WTC11 (cell line): ENCODE data around the gene CIC. TPM values are rescaled to one million over a fixed set of nuclear protein-coding genes. Genes with fewer than 3 reads are reported as not detected.

Experiments
- ATAC-seq: fragments of 200-7000 bp; cut with Tn5 transposase; 2 replicates; pipeline ENCODE4 v1.10.0; 2021; ENCODE audit warnings: mild to moderate bottlenecking, moderate library complexity
- CTCF ChIA-PET: fragments of 300-600 bp; sonication (Branson Sonifier 250); formaldehyde crosslinking; loops from one replicate; lab custom pipeline; 2021; ENCODE audit warnings: antibody characterized with exemption; lab: Charles Lee
- POLR2A ChIA-PET: fragments of 350-600 bp; sonication (Branson Sonifier 250); formaldehyde crosslinking; loops from one replicate; lab custom pipeline; 2021; ENCODE audit warnings: antibody characterized with exemption; lab: Charles Lee
- DNase-seq: peaks from one replicate; pipeline ENCODE4 v3.0.0; 2021; ENCODE audit warnings: low spot score
- H3K27ac Mint-ChIP-seq: 2 replicates; pipeline ENCODE4 v1.8.0; 2021; ENCODE audit warnings: mixed read lengths
- H3K27me3 Mint-ChIP-seq: 2 replicates; pipeline ENCODE4 v1.8.0; 2021; ENCODE audit warnings: low read depth, mild to moderate bottlenecking, moderate library complexity, mixed read lengths
- H3K36me3 Mint-ChIP-seq: 2 replicates; pipeline ENCODE4 v1.8.0; 2021; ENCODE audit warnings: mixed read lengths
- H3K4me1 Mint-ChIP-seq: 2 replicates; pipeline ENCODE4 v1.8.0; 2022; ENCODE audit warnings: mixed read lengths
- H3K4me3 Mint-ChIP-seq: 2 replicates; pipeline ENCODE4 v1.8.0; 2021; ENCODE audit warnings: mild to moderate bottlenecking, moderate library complexity, mixed read lengths
- H3K9me3 Mint-ChIP-seq: 2 replicates; pipeline ENCODE4 v1.8.0; 2021; ENCODE audit warnings: mixed read lengths
- ARID4B ChIP-seq: sonication (generic); formaldehyde crosslinking; IDR thresholded peaks from 2 replicates; pipeline ENCODE4 v1.8.0; 2023; ENCODE audit warnings: missing genetic modification reagents, mild to moderate bottlenecking, borderline replicate concordance
- ATF6 ChIP-seq: sonication (generic); formaldehyde crosslinking; IDR thresholded peaks from 2 replicates; pipeline ENCODE4 v1.8.1; 2023; ENCODE audit warnings: mild to moderate bottlenecking, missing genetic modification reagents
- CREB1 ChIP-seq: sonication (generic); formaldehyde crosslinking; IDR thresholded peaks from 2 replicates; pipeline ENCODE4 v1.8.0; 2023; ENCODE audit warnings: mild to moderate bottlenecking, missing genetic modification reagents
- ELF4 ChIP-seq: sonication (generic); formaldehyde crosslinking; IDR thresholded peaks from 2 replicates; pipeline ENCODE4 v1.8.1; 2022; ENCODE audit warnings: low read depth, mild to moderate bottlenecking, moderate library complexity, missing genetic modification reagents
- ETV6 ChIP-seq: sonication (generic); formaldehyde crosslinking; IDR thresholded peaks from 2 replicates; pipeline ENCODE4 v1.8.1; 2022; ENCODE audit warnings: mild to moderate bottlenecking, missing genetic modification reagents
- FOXK1 ChIP-seq: sonication (generic); formaldehyde crosslinking; IDR thresholded peaks from 2 replicates; pipeline ENCODE4 v1.8.0; 2022; ENCODE audit warnings: mild to moderate bottlenecking, moderate library complexity, missing genetic modification reagents
- FOXP4 ChIP-seq: sonication (generic); formaldehyde crosslinking; IDR thresholded peaks from 2 replicates; pipeline ENCODE4 v1.8.0; 2022; ENCODE audit warnings: mild to moderate bottlenecking, missing genetic modification reagents
- GABPB1 ChIP-seq: sonication (generic); formaldehyde crosslinking; IDR thresholded peaks from 2 replicates; pipeline ENCODE4 v1.8.1; 2023; ENCODE audit warnings: mild to moderate bottlenecking, missing genetic modification reagents
- GRHL2 ChIP-seq: fragments of 250-450 bp; sonication (Bioruptor Pico); IDR thresholded peaks from 2 replicates; pipeline ENCODE4 v1.8.0; 2022; ENCODE audit warnings: mild to moderate bottlenecking, moderate library complexity; ENCODE audit not compliant: insufficient replicate concordance, severe bottlenecking
- GTF2I ChIP-seq: fragments of 250-450 bp; sonication (Bioruptor Pico); conservative IDR thresholded peaks from 2 replicates; pipeline ENCODE4 v1.4.0; 2021; ENCODE audit warnings: mild to moderate bottlenecking
- NFE2L1 ChIP-seq: sonication (generic); formaldehyde crosslinking; IDR thresholded peaks from 2 replicates; pipeline ENCODE4 v1.8.1; 2023; ENCODE audit warnings: missing genetic modification reagents
- NR2C2 ChIP-seq: sonication (generic); formaldehyde crosslinking; IDR thresholded peaks from 2 replicates; pipeline ENCODE4 v1.8.0; 2022; ENCODE audit warnings: mild to moderate bottlenecking, missing genetic modification reagents
- PRRX2 ChIP-seq: fragments of 250-450 bp; sonication (Bioruptor Pico); IDR thresholded peaks from 2 replicates; pipeline ENCODE4 v1.8.0; 2021; ENCODE audit warnings: mild to moderate bottlenecking
- TEAD4 ChIP-seq: sonication (generic); formaldehyde crosslinking; IDR thresholded peaks from 2 replicates; pipeline ENCODE4 v1.8.0; 2022; ENCODE audit warnings: mild to moderate bottlenecking, missing genetic modification reagents
- TP53 ChIP-seq: sonication (generic); formaldehyde crosslinking; IDR thresholded peaks from 2 replicates; pipeline ENCODE4 v1.8.1; 2023; ENCODE audit warnings: mild to moderate bottlenecking, missing genetic modification reagents
- ZNF121 ChIP-seq: sonication (generic); formaldehyde crosslinking; IDR thresholded peaks from 2 replicates; pipeline ENCODE4 v1.8.0; 2023; ENCODE audit warnings: missing genetic modification reagents
- ZNF263 ChIP-seq: sonication (generic); formaldehyde crosslinking; IDR thresholded peaks from 2 replicates; pipeline ENCODE4 v1.8.1; 2022; ENCODE audit warnings: low read depth, mild to moderate bottlenecking, moderate library complexity, missing genetic modification reagents
- ZNF423 ChIP-seq: fragments of 250-450 bp; sonication (Bioruptor Pico); IDR thresholded peaks from 2 replicates; pipeline ENCODE4 v2.1.2; 2022; ENCODE audit warnings: mild to moderate bottlenecking, moderate library complexity
- total RNA-seq: library from RNA; stranded (reverse); gene quantifications from 3 replicates; pipeline ENCODE4 v1.2.3, GENCODE V29; 2021
- TF ChIP-seq, protein P1 (sequence below): sonication (generic); formaldehyde crosslinking; IDR thresholded peaks from 2 replicates; pipeline ENCODE4 v1.8.1; 2022; ENCODE audit warnings: missing genetic modification reagents, borderline replicate concordance
- TF ChIP-seq, protein P2 (sequence below): sonication (generic); formaldehyde crosslinking; IDR thresholded peaks from 2 replicates; pipeline ENCODE4 v1.8.1; 2022; ENCODE audit warnings: low read depth, mild to moderate bottlenecking, moderate library complexity, missing genetic modification reagents, borderline replicate concordance

CIC gene
- total RNA-seq, 1 experiment from 2014 or later: 55.8 TPM

DNA sequence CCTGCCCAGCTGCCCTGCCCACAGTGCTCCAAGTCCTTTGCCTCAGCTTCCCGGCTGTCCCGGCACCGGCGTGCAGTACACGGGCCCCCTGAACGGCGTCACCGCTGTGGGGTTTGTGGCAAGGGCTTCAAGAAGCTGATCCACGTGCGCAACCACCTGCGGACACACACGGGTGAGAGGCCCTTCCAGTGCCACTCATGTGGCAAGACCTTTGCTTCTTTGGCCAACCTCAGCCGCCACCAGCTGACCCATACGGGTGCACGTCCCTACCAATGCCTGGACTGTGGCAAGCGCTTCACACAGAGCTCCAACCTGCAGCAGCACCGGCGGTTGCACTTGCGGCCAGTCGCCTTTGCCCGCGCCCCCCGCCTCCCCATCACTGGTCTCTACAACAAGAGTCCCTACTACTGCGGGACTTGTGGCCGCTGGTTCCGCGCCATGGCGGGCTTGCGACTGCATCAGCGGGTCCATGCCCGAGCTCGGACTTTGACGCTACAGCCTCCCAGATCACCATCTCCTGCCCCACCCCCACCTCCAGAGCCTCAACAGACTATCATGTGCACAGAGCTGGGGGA is 43.2 kb upstream of the CIC start:
- ChIA-PET CTCF (no interaction called here), POLR2A (no interaction called here)
- peaks cover 2% of the 10 kb centered on the region for H3K4me1 Mint-ChIP-seq
- no peaks in the 10 kb centered on the region for H3K9me3 Mint-ChIP-seq
- DNase-seq (no peak), ATAC-seq (no peak)
- H3K27ac Mint-ChIP-seq: no peak overlapping the region
- H3K4me3 Mint-ChIP-seq: no peak overlapping the region
- TF ChIP-seq TP53 (CRISPR knock-in tag): no peak
- TF ChIP-seq GABPB1 (CRISPR knock-in tag): no peak
- no peak for TF ChIP-seq ZNF423
- no peak for TF ChIP-seq ARID4B (CRISPR knock-in tag)
- TF ChIP-seq, protein P1, sequence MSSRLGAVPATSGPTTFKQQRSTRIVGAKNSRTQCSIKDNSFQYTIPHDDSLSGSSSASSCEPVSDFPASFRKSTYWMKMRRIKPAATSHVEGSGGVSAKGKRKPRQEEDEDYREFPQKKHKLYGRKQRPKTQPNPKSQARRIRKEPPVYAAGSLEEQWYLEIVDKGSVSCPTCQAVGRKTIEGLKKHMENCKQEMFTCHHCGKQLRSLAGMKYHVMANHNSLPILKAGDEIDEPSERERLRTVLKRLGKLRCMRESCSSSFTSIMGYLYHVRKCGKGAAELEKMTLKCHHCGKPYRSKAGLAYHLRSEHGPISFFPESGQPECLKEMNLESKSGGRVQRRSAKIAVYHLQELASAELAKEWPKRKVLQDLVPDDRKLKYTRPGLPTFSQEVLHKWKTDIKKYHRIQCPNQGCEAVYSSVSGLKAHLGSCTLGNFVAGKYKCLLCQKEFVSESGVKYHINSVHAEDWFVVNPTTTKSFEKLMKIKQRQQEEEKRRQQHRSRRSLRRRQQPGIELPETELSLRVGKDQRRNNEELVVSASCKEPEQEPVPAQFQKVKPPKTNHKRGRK (CRISPR knock-in tag): no peak
- no peak for TF ChIP-seq FOXP4 (CRISPR knock-in tag)
- TF ChIP-seq GRHL2 (CRISPR knock-in tag): no peak
- no peak for TF ChIP-seq FOXK1 (CRISPR knock-in tag)
- no peak for TF ChIP-seq ZNF263 (CRISPR knock-in tag)
- no peak for TF ChIP-seq CREB1 (CRISPR knock-in tag)
- TF ChIP-seq ZNF121 (CRISPR knock-in tag): no peak
- no peak for TF ChIP-seq ETV6 (CRISPR knock-in tag)
- no peak for TF ChIP-seq TEAD4 (CRISPR knock-in tag)
- TF ChIP-seq GTF2I: no peak
- peaks cover 41% of the 10 kb centered on the region for H3K36me3 Mint-ChIP-seq
- H3K27me3 Mint-ChIP-seq: no peaks in the 10 kb centered on the region

- DNase-seq (no peak), ATAC-seq (no peak)
- ChIA-PET POLR2A (no interaction called here), CTCF (no interaction called here)
- H3K36me3 Mint-ChIP-seq: peaks cover 48% of the 10 kb centered on the region
- H3K27ac Mint-ChIP-seq: no peak overlapping the region
- TF ChIP-seq ELF4 (CRISPR knock-in tag) (no peak), GRHL2 (CRISPR knock-in tag) (no peak), NFE2L1 (no peak), TP53 (CRISPR knock-in tag) (no peak), NR2C2 (no peak), ATF6 (CRISPR knock-in tag) (no peak), PRRX2 (CRISPR knock-in tag) (no peak)
- TF ChIP-seq, protein P2, sequence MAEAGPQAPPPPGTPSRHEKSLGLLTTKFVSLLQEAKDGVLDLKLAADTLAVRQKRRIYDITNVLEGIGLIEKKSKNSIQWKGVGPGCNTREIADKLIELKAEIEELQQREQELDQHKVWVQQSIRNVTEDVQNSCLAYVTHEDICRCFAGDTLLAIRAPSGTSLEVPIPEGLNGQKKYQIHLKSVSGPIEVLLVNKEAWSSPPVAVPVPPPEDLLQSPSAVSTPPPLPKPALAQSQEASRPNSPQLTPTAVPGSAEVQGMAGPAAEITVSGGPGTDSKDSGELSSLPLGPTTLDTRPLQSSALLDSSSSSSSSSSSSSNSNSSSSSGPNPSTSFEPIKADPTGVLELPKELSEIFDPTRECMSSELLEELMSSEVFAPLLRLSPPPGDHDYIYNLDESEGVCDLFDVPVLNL: no peak
- no peaks in the 10 kb centered on the region for H3K27me3 Mint-ChIP-seq
- no peaks in the 10 kb centered on the region for H3K4me1 Mint-ChIP-seq
- no peak overlapping the region for H3K4me3 Mint-ChIP-seq
- no peaks in the 10 kb centered on the region for H3K9me3 Mint-ChIP-seq
Observed at GRCh38 chr19:42226886-42227285, 42.2 kb upstream of the CIC start.
